HCT116 (cell line): ENCODE measurements around the gene SNED1.

Experiments
- EGR1 ChIP-seq: IDR thresholded peaks from 2 replicates; pipeline ENCODE4 v1.6.1; 2012; ENCODE audit warnings: low read depth
- EZH2phosphoT487 ChIP-seq: fragments of 200-600 bp; IDR thresholded peaks from 2 replicates; pipeline ENCODE4 v1.6.1; 2018; ENCODE audit warnings: antibody characterized with exemption, borderline replicate concordance
- MAX ChIP-seq: IDR thresholded peaks from 2 replicates; pipeline ENCODE4 v1.6.1; 2012
- POLR2A ChIP-seq: IDR thresholded peaks from 2 replicates; pipeline ENCODE4 v1.7.0; 2011; ENCODE audit warnings: borderline replicate concordance; ENCODE audit not compliant: insufficient read depth, insufficient read length; ENCODE audit errors: extremely low read depth
- POLR2AphosphoS5 ChIP-seq: IDR thresholded peaks from 2 replicates; pipeline ENCODE4 v1.6.1; 2011; ENCODE audit warnings: mild to moderate bottlenecking, low read depth, low read length, moderate library complexity
- RAD21 ChIP-seq: IDR thresholded peaks from 2 replicates; pipeline ENCODE4 v1.6.1; 2012; ENCODE audit warnings: low read depth, mild to moderate bottlenecking
- REST ChIP-seq: IDR thresholded peaks from 2 replicates; pipeline ENCODE4 v1.6.1; 2012; ENCODE audit warnings: low read depth
- SIN3A ChIP-seq: IDR thresholded peaks from 2 replicates; pipeline ENCODE4 v1.6.1; 2012; ENCODE audit warnings: low read depth
- TCF7L2 ChIP-seq: IDR thresholded peaks from 2 replicates; pipeline ENCODE4 v1.7.0; 2011; ENCODE audit warnings: borderline replicate concordance, inconsistent platforms; ENCODE audit not compliant: insufficient read depth, insufficient read length; ENCODE audit errors: extremely low read depth
- YY1 ChIP-seq: IDR thresholded peaks from 2 replicates; pipeline ENCODE4 v1.6.1; 2011; ENCODE audit warnings: low read length, low read depth, moderate library complexity, mild to moderate bottlenecking; ENCODE audit not compliant: insufficient replicate concordance; ENCODE audit errors: extremely low read depth
- ZNF274 ChIP-seq: fragments of 200-500 bp; sonication (Bioruptor generic); IDR thresholded peaks from 2 replicates; pipeline ENCODE4 v1.6.1; 2014; ENCODE audit warnings: mild to moderate bottlenecking, low read depth, low read length, inconsistent platforms
- TF ChIP-seq, protein P1 (sequence below), 3 experiments: fragments of 200-600 bp in 1 of 3; sonication (generic) in 1 of 3; IDR thresholded peaks in 2 of 3; conservative IDR thresholded peaks in 1 of 3; 2 replicates each; pipeline ENCODE4 v1.5.1; 2012 to 2017; ENCODE audit warnings: low read depth in 2 of 3, low read length in 2 of 3, antibody characterized with exemption in 1 of 3, borderline replicate concordance in 1 of 3, control low read depth in 1 of 3, mild to moderate bottlenecking in 1 of 3, mixed read lengths in 1 of 3, mixed run types in 1 of 3, moderate library complexity in 1 of 3; ENCODE audit not compliant: insufficient read depth in 1 of 3

DNA sequence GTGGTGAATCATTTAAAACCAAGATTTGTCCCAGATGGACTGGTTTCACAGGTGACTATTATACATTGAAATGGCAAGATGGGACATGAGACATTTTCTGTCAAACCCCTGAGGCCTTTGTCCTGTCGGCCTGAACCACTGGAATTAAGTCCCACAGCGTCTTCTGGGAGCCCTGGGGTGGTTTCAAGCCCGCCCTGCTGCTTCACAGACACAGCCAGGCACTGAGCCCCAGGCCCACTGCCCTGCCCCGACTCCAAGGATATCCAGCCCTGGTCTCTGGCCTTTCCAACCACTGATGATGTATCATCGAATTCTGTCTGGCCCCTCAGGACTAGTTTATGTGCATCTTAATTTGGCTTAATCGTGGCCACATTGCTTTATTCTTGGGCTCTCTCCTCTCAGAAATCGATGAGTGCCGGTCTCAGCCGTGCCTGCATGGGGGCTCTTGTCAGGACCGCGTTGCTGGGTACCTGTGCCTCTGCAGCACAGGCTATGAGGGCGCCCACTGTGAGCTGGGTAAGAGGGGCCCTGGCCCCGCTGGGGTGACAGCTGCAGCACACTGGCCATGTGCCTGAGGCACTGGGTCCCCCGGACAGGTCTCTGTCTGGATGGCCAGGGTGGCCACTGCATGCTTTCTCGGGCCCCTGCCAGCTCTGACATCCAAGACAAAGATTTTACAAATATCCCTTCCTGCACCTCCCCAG lies 64.1 kb downstream of the SNED1 start:
- TF ChIP-seq REST, result no peak
- TF ChIP-seq, protein P1, sequence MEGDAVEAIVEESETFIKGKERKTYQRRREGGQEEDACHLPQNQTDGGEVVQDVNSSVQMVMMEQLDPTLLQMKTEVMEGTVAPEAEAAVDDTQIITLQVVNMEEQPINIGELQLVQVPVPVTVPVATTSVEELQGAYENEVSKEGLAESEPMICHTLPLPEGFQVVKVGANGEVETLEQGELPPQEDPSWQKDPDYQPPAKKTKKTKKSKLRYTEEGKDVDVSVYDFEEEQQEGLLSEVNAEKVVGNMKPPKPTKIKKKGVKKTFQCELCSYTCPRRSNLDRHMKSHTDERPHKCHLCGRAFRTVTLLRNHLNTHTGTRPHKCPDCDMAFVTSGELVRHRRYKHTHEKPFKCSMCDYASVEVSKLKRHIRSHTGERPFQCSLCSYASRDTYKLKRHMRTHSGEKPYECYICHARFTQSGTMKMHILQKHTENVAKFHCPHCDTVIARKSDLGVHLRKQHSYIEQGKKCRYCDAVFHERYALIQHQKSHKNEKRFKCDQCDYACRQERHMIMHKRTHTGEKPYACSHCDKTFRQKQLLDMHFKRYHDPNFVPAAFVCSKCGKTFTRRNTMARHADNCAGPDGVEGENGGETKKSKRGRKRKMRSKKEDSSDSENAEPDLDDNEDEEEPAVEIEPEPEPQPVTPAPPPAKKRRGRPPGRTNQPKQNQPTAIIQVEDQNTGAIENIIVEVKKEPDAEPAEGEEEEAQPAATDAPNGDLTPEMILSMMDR (IDR thresholded peaks at IDR 0.05 in 2 of 3, conservative IDR thresholded peaks at IDR 0.05 in 1 of 3; ENCODE audit: borderline replicate concordance in 1 of 3, insufficient read depth in 1 of 3, low read depth in 2 of 3, low read length in 2 of 3), result no peak
- no peak for TF ChIP-seq YY1
- TF ChIP-seq ZNF274, result no peak
- no peak for TF ChIP-seq POLR2A
- TF ChIP-seq MAX, result no peak
- no peak for TF ChIP-seq RAD21
- no peak for TF ChIP-seq TCF7L2
- no peak for TF ChIP-seq EZH2phosphoT487
- TF ChIP-seq EGR1, result no peak
- no peak for TF ChIP-seq SIN3A
- no peak for TF ChIP-seq POLR2AphosphoS5
